ENCODE data around the gene FUT2. TPM values are rescaled to one million over a fixed set of nuclear protein-coding genes. Genes with fewer than 3 reads are reported as not detected.

The FUT2 gene
- total RNA-seq, 6 experiments from 2014 or later, result not detected

DNA sequence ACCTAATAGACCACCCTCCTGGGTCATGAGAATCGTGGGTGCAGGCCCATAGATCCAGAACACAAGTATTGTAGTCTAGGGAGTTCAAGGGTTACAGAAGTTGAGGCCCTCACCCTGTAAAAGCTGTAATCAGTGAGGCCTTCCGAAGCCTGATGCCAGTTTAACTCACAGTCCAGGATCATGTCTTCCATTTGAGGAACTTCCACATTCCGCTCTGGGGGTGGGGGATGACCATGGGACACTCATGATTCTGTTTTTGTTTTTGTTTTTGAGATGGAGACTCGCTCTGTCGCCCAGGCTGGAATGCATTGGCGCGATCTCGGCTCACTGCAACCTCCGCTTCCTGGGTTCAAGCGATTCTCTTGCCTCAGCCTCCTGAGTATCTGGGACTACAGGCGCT lies 46.3 kb downstream of the FUT2 start:
- no peak for TF ChIP-seq CTCF (IDR thresholded peaks at IDR 0.05)
- Mint-ChIP-seq H3K27ac (no peak overlapping the region), H3K36me3 (ENCODE audit: low read depth) (peaks cover 5% of the 10 kb centered on the region; the same call in 1 of the 2 replicates), H3K4me1 (ENCODE audit: low read depth) (no peaks in the 10 kb centered on the region), H3K27me3 (ENCODE audit: insufficient read depth) (peaks cover 7% of the 10 kb centered on the region; the same call in 1 of the 2 replicates), H3K9me3 (no peaks in the 10 kb centered on the region; the same call in 1 of the 2 replicates), H3K4me3 (no peak overlapping the region)
- DNase-seq, result no peak

- Mint-ChIP-seq H3K36me3 (ENCODE audit: low read depth) (peaks cover 5% of the 10 kb centered on the region; the same call in 1 of the 2 replicates), H3K9me3 (no peaks in the 10 kb centered on the region; the same call in 1 of the 2 replicates), H3K27ac (no peak overlapping the region), H3K4me1 (ENCODE audit: low read depth) (no peaks in the 10 kb centered on the region), H3K4me3 (no peak overlapping the region), H3K27me3 (ENCODE audit: insufficient read depth) (peaks cover 11% of the 10 kb centered on the region; the same call in 1 of the 2 replicates)
- TF ChIP-seq CTCF (IDR thresholded peaks at IDR 0.05), result no peak
- peak; percentile 61 for DNase-seq
Measured at GRCh38 chr19:48745208-48745995, 49.6 kb downstream of the FUT2 start.

DNA sequence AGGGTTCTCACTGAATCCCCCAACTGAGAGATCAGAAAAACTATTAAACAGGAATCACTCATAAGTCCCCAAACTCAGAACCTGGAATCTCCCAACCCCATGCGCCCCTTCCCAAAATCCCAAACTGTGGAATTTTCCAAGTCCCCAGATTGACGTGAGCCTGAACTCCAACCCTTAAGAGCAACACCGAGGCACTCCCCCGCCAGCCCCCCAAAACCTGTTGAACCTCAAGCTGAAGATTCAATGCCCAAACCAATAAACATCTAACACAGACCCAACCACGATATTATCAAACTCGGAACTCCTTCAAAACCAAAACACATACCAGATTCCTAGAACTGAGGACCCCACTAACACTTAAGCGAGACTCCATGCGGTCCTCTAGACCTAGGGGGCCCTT lies 50.3 kb downstream of the FUT2 start:
- H3K9me3 Mint-ChIP-seq, result no peaks in the 10 kb centered on the region; the same call in 1 of the 2 replicates
- no peaks in the 10 kb centered on the region for H3K4me1 Mint-ChIP-seq (ENCODE audit: low read depth)
- H3K36me3 Mint-ChIP-seq (ENCODE audit: low read depth), result peaks cover 5% of the 10 kb centered on the region; the same call in 1 of the 2 replicates
- no peak for TF ChIP-seq CTCF (IDR thresholded peaks at IDR 0.05)
- H3K4me3 Mint-ChIP-seq, result no peak overlapping the region; the same call in 1 of the 2 replicates
- no peak for DNase-seq
- peaks cover 12% of the 10 kb centered on the region; the same call in 1 of the 2 replicates for H3K27me3 Mint-ChIP-seq (ENCODE audit: insufficient read depth)
- H3K27ac Mint-ChIP-seq, result no peak overlapping the region

DNA sequence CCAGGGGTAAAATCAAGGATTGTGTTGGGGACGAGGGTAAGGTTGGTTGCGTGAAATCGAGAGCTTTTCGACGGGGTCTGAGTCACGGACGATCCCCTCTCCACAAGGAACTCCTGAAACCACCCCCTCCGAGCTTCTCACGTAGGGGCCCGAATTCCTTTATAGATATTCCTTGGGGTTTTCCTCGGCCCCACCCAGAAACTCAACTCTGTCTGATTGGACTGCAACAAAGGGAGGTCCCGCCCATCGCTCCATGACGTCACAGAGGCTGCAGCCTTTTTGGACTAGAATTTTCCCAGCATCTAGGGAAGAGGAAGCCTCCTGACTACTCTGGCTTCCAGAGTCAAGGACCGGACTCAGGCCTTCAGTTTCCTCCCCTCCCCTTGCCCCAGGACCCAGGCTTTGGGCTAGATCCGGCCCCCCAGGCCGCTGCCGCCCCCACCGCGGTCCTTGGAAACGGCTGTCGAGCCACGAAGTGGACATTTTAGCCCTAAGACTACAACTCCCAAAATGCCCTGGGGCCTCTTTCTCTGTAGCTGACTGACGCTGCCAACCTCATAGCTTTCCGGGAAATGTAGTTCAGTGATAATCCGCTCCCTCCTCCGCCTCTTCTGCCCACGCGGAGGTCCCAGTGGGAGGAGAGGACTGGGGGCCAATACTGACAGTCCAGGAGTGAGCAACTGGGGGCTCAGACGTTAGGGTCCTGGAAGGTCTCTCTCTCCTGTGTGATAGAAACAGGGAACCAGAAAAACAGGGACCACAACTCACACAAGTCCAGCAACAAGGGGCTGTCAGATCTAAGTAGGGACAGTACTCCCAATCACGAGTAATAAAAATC lies 51.2 kb downstream of the FUT2 start, which contains the start of gene IZUMO1:
IZUMO1 (minus strand) TSS at position 172 of the 838 bp plus-strand sequence. CDS start 1,050 bp downstream, outside the sequence.
- H3K4me3 Mint-ChIP-seq, result peak within 1 kb of the TSS; percentile 82
- no peaks in the 10 kb centered on the region; the same call in 1 of the 2 replicates for H3K9me3 Mint-ChIP-seq
- H3K4me1 Mint-ChIP-seq (ENCODE audit: low read depth), result 0 out of 2 replicates have a peak, but pooled peaks cover under 1% of the 10 kb centered on the region
- peak; percentile 79 for DNase-seq
- peak within 1 kb of the TSS; percentile 36; the same call in 1 of the 2 replicates for H3K27ac Mint-ChIP-seq
- H3K36me3 Mint-ChIP-seq (ENCODE audit: low read depth), result peaks cover 5% of the 10 kb centered on the region; the same call in 1 of the 2 replicates
- TF ChIP-seq CTCF (IDR thresholded peaks at IDR 0.05), result no peak
- peaks cover 15% of the 10 kb centered on the region for H3K27me3 Mint-ChIP-seq (ENCODE audit: insufficient read depth)

DNA sequence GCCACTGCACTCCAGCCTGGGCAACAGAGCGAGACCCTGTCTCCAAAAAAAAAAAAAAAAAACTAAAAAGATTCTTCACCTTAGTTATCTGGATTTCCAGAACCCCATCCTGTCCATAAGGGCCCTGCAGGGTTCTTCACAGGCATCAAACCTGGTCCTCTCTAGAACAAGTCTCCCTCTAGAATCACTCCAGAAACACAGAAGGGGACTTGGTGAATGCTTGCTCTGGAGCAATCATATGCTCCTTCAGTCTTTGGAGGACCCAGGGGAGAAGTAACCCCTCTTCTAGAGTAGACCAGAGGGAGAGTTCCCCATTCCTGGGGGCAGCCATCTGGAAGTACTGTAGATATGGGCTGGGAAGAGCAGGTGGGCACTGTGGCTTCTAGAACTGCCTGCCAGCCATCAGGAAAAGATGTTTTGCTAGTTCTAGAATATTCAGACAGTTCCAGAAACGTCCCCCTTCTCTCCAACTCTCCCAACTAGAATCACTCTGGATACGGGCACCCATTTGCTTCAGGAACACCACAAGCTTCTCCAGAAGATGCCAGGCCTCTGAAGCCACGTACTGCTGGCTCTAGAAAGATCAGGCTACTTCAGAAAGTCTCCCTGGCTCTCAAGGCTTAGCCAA lies 53.9 kb downstream of the FUT2 start:
- Mint-ChIP-seq H3K27me3 (ENCODE audit: insufficient read depth) (peaks cover 26% of the 10 kb centered on the region), H3K9me3 (no peaks in the 10 kb centered on the region; the same call in 1 of the 2 replicates), H3K4me3 (no peak overlapping the region), H3K27ac (no peak overlapping the region), H3K36me3 (ENCODE audit: low read depth) (peaks cover 5% of the 10 kb centered on the region; the same call in 1 of the 2 replicates), H3K4me1 (ENCODE audit: low read depth) (0 out of 2 replicates have a peak, but pooled peaks cover 5% of the 10 kb centered on the region)
- no peak for TF ChIP-seq CTCF (IDR thresholded peaks at IDR 0.05)
- DNase-seq, result no peak

Measured in HFFc6 (cell line).